A549 (cell line): ENCODE data around the gene ACADSB. TPM values are rescaled to one million over a fixed set of nuclear protein-coding genes. Genes with fewer than 3 reads are reported as not detected.

Source experiments
- ATAC-seq, 2 experiments: fragments of 200-7000 bp in 1 of 2; fragments of >200 bp in 1 of 2; cut with Nextera tagmentation in 1 of 2; cut with Tn5 transposase in 1 of 2; 3 replicates each; pipeline versions ENCODE4 v1.8.0 to v1.9.1; 2018 to 2020; ENCODE audit warnings: mild to moderate bottlenecking in 1 of 2, moderate library complexity in 1 of 2
- CTCF ChIA-PET: fragments of 300-600 bp; sonication (Branson Sonifier 250); formaldehyde crosslinking; extraction: SDS; loops from one replicate; lab custom pipeline; 2021; ENCODE audit warnings: antibody characterized with exemption, inconsistent platforms; lab: Yijun Ruan, JAX
- POLR2A ChIA-PET: fragments of 350-600 bp; formaldehyde crosslinking; extraction: SDS; loops from one replicate; lab custom pipeline; 2021; ENCODE audit warnings: antibody characterized with exemption, inconsistent platforms; lab: Yijun Ruan, JAX
- DNase-seq, 2 experiments: peaks; one replicate each; pipeline versions ENCODE4 v3.0.0 to v3.0.0-alpha.2; 2011 to 2016; ENCODE audit warnings: low read depth in 1 of 2, low spot score in 1 of 2
- FAIRE-seq: peaks from 2 replicates; lab custom pipeline; 2011; peaks lifted over from hg19 to GRCh38; lab: Jason Lieb, UNC
- H3K27ac ChIP-seq, 2 experiments: fragments of >200 bp; sonication (Bioruptor Twin); formaldehyde crosslinking; 3 replicates each; pipeline ENCODE4 v1.5.1; 2016 to 2017
- H3K4me1 ChIP-seq: fragments of >200 bp; sonication (Bioruptor Twin); formaldehyde crosslinking; 3 replicates; pipeline ENCODE4 v1.6.1; 2016
- H3K4me2 ChIP-seq: fragments of >200 bp; sonication (Bioruptor Twin); formaldehyde crosslinking; 3 replicates; pipeline ENCODE4 v1.6.1; 2016
- H3K4me3 ChIP-seq: fragments of >200 bp; sonication (Bioruptor Twin); formaldehyde crosslinking; 3 replicates; pipeline ENCODE4 v1.5.1; 2016
- H3K9me3 ChIP-seq: fragments of >200 bp; sonication (Bioruptor Twin); formaldehyde crosslinking; 3 replicates; pipeline ENCODE4 v1.6.1; 2016
- BHLHE40 ChIP-seq: IDR thresholded peaks from 2 replicates; pipeline ENCODE4 v1.6.1; 2012; ENCODE audit warnings: low read depth, low read length, inconsistent platforms
- CBX2 ChIP-seq: fragments of 200-600 bp; sonication (generic); IDR thresholded peaks from 2 replicates; pipeline ENCODE4 v1.6.1; 2016; ENCODE audit warnings: low read depth, mild to moderate bottlenecking, borderline replicate concordance
- EHMT2 ChIP-seq: fragments of 200-600 bp; sonication (generic); IDR thresholded peaks from 2 replicates; pipeline ENCODE4 v1.6.1; 2016; ENCODE audit warnings: antibody characterized with exemption, low read depth, mild to moderate bottlenecking, moderate library complexity
- HDAC2 ChIP-seq: fragments of 200-600 bp; sonication (generic); IDR thresholded peaks from 2 replicates; pipeline ENCODE4 v1.6.1; 2016
- HOXB5 ChIP-seq: fragments of 250-450 bp; sonication (Bioruptor Pico); IDR thresholded peaks from 2 replicates; pipeline ENCODE4 v1.5.0; 2020; ENCODE audit warnings: mild to moderate bottlenecking, moderate library complexity
- MAFK ChIP-seq: fragments of 450-650 bp; IDR thresholded peaks from 2 replicates; pipeline ENCODE4 v1.6.1; 2014; ENCODE audit not compliant: partially characterized antibody
- PHF8 ChIP-seq: fragments of 200-600 bp; sonication (generic); IDR thresholded peaks from 2 replicates; pipeline ENCODE4 v1.6.1; 2016; ENCODE audit warnings: low read depth, mild to moderate bottlenecking, antibody characterized with exemption, moderate library complexity, borderline replicate concordance
- POLR2AphosphoS2 ChIP-seq: conservative IDR thresholded peaks from 2 replicates; pipeline ENCODE4 v1.6.1; 2012; ENCODE audit warnings: low read length, improper control_type of control experiment, inconsistent platforms
- RARB ChIP-seq: fragments of 250-450 bp; sonication (Bioruptor Pico); IDR thresholded peaks from 2 replicates; pipeline ENCODE4 v1.8.0; 2021; ENCODE audit warnings: mild to moderate bottlenecking, moderate library complexity
- SREBF2 ChIP-seq: fragments of 450-650 bp; IDR thresholded peaks from 2 replicates; pipeline ENCODE4 v1.6.1; 2014; ENCODE audit warnings: mild to moderate bottlenecking, moderate library complexity
- TFCP2L1 ChIP-seq: fragments of 250-450 bp; sonication (Bioruptor Pico); IDR thresholded peaks from 2 replicates; pipeline ENCODE4 v1.5.0; 2021; ENCODE audit warnings: mild to moderate bottlenecking
- ZFP36 ChIP-seq: fragments of 450-650 bp; IDR thresholded peaks from 2 replicates; pipeline ENCODE4 v1.6.1; 2014; ENCODE audit warnings: borderline replicate concordance; ENCODE audit not compliant: partially characterized antibody
- ZNF302 ChIP-seq: fragments of 250-450 bp; sonication (Bioruptor Pico); IDR thresholded peaks from 2 replicates; pipeline ENCODE4 v1.9.0; 2021; ENCODE audit warnings: inconsistent platforms, mild to moderate bottlenecking, moderate library complexity
- WGBS: methylation state at CpG from one replicate; pipeline ENCODE4 v1.1.6; 2017; ENCODE audit errors: missing lambda C conversion rate; 5-methylcytosine and 5-hydroxymethylcytosine counted together
- polyA plus RNA-seq, 4 experiments: library from polyadenylated mRNA; depleted of rRNA in 3 of 4; stranded (reverse); fragments of >200 nt; fragmentation: RNase III in 1 of 4; extraction: RNeasy Plus Mini Kit Qiagen cat#74134 plus additional on column Dnase treatment in 1 of 4; gene quantifications; 2 replicates in 3 of 4; 3 replicates in 1 of 4; pipeline ENCODE4 v1.2.3, GENCODE V29; 2011 to 2017
- TF ChIP-seq, protein P1 (sequence below): fragments of 250-450 bp; sonication (Bioruptor Pico); IDR thresholded peaks from 2 replicates; pipeline ENCODE4 v1.5.0; 2020; ENCODE audit warnings: low read depth, mild to moderate bottlenecking, moderate library complexity
- TF ChIP-seq, protein P2 (sequence below): fragments of >200 bp; sonication (Bioruptor Twin); formaldehyde crosslinking; IDR thresholded peaks from 2 replicates; pipeline ENCODE4 v1.6.1; 2016
- TF ChIP-seq, protein P3 (sequence below): fragments of 250-450 bp; sonication (Bioruptor Pico); IDR thresholded peaks from 2 replicates; pipeline ENCODE4 v1.5.0; 2021; ENCODE audit warnings: mild to moderate bottlenecking, moderate library complexity, borderline replicate concordance
- TF ChIP-seq, protein P4 (sequence below): IDR thresholded peaks from 2 replicates; pipeline ENCODE4 v1.6.1; 2012
- TF ChIP-seq, protein P5 (sequence below): fragments of 450-650 bp; IDR thresholded peaks from 2 replicates; pipeline ENCODE4 v1.6.1; 2014; ENCODE audit warnings: antibody characterized with exemption
- TF ChIP-seq, protein P6 (sequence below): IDR thresholded peaks from 2 replicates; pipeline ENCODE4 v1.6.1; 2012
- TF ChIP-seq, protein P7 (sequence below): fragments of >200 bp; sonication (Bioruptor Twin); formaldehyde crosslinking; IDR thresholded peaks from 3 replicates; pipeline ENCODE4 v1.5.1; 2016

Gene ACADSB
- polyA plus RNA-seq, 2 of the 4 experiments (the other 2 are of a cell fraction): 8.5 to 18.5 TPM

DNA sequence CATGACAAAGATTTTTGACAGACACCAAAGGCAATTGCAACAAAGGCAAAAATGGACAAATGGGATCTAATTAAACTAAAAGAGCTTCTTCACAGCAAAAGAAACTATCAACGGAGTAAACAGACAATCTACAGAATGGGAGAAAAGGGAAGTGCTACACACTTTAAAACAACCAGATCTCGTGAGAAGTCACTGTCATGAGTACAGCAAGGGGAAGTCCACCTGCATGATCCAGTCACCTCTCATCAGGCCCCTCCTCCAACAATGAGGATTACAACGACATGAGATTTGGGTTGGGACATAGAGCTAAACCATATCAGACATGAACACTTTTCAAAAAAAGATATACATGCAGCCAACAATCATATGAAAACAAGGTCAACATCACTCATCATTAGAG, 40.1 kb upstream of the ACADSB start:
- ATAC-seq (no peak), FAIRE-seq (no peak), DNase-seq (no peak)
- peaks cover 43% of the 10 kb centered on the region for H3K9me3 ChIP-seq
- POLR2A ChIA-PET: no interaction called here
- TF ChIP-seq POLR2AphosphoS2 (no peak), RARB (CRISPR knock-in tag) (no peak), SREBF2 (no peak), PHF8 (no peak), TFCP2L1 (CRISPR knock-in tag) (no peak), MAFK (no peak), HDAC2 (no peak), ZNF302 (CRISPR knock-in tag) (no peak), ZFP36 (no peak), EHMT2 (no peak)
- TF ChIP-seq, protein P1, sequence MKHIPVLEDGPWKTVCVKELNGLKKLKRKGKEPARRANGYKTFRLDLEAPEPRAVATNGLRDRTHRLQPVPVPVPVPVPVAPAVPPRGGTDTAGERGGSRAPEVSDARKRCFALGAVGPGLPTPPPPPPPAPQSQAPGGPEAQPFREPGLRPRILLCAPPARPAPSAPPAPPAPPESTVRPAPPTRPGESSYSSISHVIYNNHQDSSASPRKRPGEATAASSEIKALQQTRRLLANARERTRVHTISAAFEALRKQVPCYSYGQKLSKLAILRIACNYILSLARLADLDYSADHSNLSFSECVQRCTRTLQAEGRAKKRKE (CRISPR knock-in tag): no peak
- TF ChIP-seq, protein P2, sequence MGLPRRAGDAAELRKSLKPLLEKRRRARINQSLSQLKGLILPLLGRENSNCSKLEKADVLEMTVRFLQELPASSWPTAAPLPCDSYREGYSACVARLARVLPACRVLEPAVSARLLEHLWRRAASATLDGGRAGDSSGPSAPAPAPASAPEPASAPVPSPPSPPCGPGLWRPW: no peak
- CTCF ChIA-PET: interaction anchor here (2.5 kb wide), 1 partner anchor 12 kb away, joined by 8 read pairs; the partner anchor contains the start of gene PSTK
- no peak overlapping the region for H3K4me3 ChIP-seq
- no peaks in the 10 kb centered on the region for H3K4me1 ChIP-seq
- 54% methylated on average over 3 of the region's 3 CpGs for WGBS
- no peak overlapping the region for H3K4me2 ChIP-seq
- H3K27ac ChIP-seq: no peak overlapping the region

DNA sequence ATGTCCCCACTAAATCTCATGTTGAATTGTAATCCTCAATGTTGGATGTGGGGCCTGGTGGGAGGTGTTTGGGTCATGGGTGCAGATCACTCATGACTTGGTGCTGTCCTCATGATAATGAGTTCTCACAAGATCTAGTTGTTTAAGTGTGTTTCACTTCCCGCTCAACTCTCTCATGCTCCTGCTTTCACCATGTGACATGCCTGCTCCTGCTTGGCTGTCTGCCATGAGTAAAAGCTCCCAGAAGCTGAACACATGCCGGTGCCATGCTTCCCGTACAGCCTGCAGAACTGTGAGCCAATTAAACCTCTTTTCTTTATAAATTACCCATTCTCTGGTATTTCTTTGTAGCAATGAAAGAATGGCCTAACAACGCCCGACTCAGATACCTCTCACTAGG, 34.8 kb upstream of the ACADSB start:
- H3K4me2 ChIP-seq: no peak overlapping the region
- FAIRE-seq: no peak
- no peak overlapping the region for H3K27ac ChIP-seq
- TF ChIP-seq, protein P3, sequence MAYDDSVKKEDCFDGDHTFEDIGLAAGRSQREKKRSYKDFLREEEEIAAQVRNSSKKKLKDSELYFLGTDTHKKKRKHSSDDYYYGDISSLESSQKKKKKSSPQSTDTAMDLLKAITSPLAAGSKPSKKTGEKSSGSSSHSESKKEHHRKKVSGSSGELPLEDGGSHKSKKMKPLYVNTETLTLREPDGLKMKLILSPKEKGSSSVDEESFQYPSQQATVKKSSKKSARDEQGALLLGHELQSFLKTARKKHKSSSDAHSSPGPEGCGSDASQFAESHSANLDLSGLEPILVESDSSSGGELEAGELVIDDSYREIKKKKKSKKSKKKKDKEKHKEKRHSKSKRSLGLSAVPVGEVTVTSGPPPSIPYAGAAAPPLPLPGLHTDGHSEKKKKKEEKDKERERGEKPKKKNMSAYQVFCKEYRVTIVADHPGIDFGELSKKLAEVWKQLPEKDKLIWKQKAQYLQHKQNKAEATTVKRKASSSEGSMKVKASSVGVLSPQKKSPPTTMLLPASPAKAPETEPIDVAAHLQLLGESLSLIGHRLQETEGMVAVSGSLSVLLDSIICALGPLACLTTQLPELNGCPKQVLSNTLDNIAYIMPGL (CRISPR knock-in tag): no peak
- TF ChIP-seq CBX2 (no peak), EHMT2 (no peak), BHLHE40 (no peak), ZFP36 (no peak), HOXB5 (CRISPR knock-in tag) (no peak)
- TF ChIP-seq, protein P2: no peak
- TF ChIP-seq, protein P4, sequence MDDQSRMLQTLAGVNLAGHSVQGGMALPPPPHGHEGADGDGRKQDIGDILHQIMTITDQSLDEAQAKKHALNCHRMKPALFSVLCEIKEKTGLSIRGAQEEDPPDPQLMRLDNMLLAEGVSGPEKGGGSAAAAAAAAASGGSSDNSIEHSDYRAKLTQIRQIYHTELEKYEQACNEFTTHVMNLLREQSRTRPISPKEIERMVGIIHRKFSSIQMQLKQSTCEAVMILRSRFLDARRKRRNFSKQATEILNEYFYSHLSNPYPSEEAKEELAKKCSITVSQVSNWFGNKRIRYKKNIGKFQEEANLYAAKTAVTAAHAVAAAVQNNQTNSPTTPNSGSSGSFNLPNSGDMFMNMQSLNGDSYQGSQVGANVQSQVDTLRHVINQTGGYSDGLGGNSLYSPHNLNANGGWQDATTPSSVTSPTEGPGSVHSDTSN: no peak
- TF ChIP-seq, protein P5, sequence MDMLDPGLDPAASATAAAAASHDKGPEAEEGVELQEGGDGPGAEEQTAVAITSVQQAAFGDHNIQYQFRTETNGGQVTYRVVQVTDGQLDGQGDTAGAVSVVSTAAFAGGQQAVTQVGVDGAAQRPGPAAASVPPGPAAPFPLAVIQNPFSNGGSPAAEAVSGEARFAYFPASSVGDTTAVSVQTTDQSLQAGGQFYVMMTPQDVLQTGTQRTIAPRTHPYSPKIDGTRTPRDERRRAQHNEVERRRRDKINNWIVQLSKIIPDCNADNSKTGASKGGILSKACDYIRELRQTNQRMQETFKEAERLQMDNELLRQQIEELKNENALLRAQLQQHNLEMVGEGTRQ: no peak
- TF ChIP-seq, protein P6, sequence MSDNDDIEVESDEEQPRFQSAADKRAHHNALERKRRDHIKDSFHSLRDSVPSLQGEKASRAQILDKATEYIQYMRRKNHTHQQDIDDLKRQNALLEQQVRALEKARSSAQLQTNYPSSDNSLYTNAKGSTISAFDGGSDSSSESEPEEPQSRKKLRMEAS: no peak
- TF ChIP-seq, protein P7, sequence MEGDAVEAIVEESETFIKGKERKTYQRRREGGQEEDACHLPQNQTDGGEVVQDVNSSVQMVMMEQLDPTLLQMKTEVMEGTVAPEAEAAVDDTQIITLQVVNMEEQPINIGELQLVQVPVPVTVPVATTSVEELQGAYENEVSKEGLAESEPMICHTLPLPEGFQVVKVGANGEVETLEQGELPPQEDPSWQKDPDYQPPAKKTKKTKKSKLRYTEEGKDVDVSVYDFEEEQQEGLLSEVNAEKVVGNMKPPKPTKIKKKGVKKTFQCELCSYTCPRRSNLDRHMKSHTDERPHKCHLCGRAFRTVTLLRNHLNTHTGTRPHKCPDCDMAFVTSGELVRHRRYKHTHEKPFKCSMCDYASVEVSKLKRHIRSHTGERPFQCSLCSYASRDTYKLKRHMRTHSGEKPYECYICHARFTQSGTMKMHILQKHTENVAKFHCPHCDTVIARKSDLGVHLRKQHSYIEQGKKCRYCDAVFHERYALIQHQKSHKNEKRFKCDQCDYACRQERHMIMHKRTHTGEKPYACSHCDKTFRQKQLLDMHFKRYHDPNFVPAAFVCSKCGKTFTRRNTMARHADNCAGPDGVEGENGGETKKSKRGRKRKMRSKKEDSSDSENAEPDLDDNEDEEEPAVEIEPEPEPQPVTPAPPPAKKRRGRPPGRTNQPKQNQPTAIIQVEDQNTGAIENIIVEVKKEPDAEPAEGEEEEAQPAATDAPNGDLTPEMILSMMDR: no peak
- TF ChIP-seq, all 56 proteins: peak for 0
- H3K4me3 ChIP-seq: no peak overlapping the region
- 58% methylated on average over 5 of the region's 5 CpGs for WGBS
- ATAC-seq (no peak), DNase-seq (no peak)
- no peaks in the 10 kb centered on the region for H3K4me1 ChIP-seq
- ChIA-PET POLR2A (no interaction called here), CTCF (interaction anchor here (1.0 kb wide), 1 partner anchor 8 kb away, joined by 3 read pairs; no protein-coding TSS in a partner anchor)
- 0 out of 3 replicates have a peak, but pooled peaks cover under 1% of the 10 kb centered on the region for H3K9me3 ChIP-seq
